Keratinocyte (primary cell): ENCODE measurements around the gene SNAI3. TPM values are rescaled to one million over a fixed set of nuclear protein-coding genes. Genes with fewer than 3 reads are reported as not detected.
A peak's percentile ranks its signal among the peaks of the same experiment; 100 is the strongest.

Experiments
- DNase-seq: peaks from one replicate; pipeline ENCODE4 v3.0.0-alpha.2; 2011; ENCODE audit warnings: low read depth, missing footprints, low spot score
- FAIRE-seq: peaks from 2 replicates; lab custom pipeline; 2011; peaks lifted over from hg19 to GRCh38; lab: Jason Lieb, UNC
- H2AFZ ChIP-seq: 2 replicates; pipeline ENCODE4 v1.6.0; 2012; ENCODE audit warnings: low read length, control low read depth, inconsistent platforms; ENCODE audit not compliant: control insufficient read depth
- H3K27ac ChIP-seq: 2 replicates; pipeline ENCODE4 v1.5.1; 2011; ENCODE audit warnings: low read length; ENCODE audit not compliant: control insufficient read depth, insufficient read depth
- H3K27me3 ChIP-seq: 3 replicates; pipeline ENCODE4 v1.6.0; 2011; ENCODE audit warnings: low read length; ENCODE audit not compliant: control insufficient read depth, insufficient read depth; ENCODE audit errors: extremely low read depth
- H3K36me3 ChIP-seq, 2 experiments: 2 replicates in 1 of 2; 3 replicates in 1 of 2; pipeline ENCODE4 v1.5.1; 2011; ENCODE audit warnings: low read length in 2 of 2, mild to moderate bottlenecking in 1 of 2; ENCODE audit not compliant: control insufficient read depth in 2 of 2, insufficient read depth in 2 of 2; ENCODE audit errors: extremely low read depth in 1 of 2
- H3K4me1 ChIP-seq: 3 replicates; pipeline ENCODE4 v1.5.1; 2011; ENCODE audit warnings: low read length; ENCODE audit not compliant: control insufficient read depth, insufficient read depth; ENCODE audit errors: extremely low read depth
- H3K4me2 ChIP-seq: 3 replicates; pipeline ENCODE4 v1.6.0; 2011; ENCODE audit warnings: low read depth, low read length; ENCODE audit not compliant: control insufficient read depth, insufficient read depth; ENCODE audit errors: extremely low read depth
- H3K4me3 ChIP-seq, 3 experiments: fragments of 200-600 bp in 1 of 3; sonication (generic) in 1 of 3; 2 replicates in 2 of 3; 3 replicates in 1 of 3; pipeline ENCODE4 v1.5.1; 2011 to 2016; ENCODE audit warnings: low read length in 3 of 3, mild to moderate bottlenecking in 3 of 3, control low read depth in 2 of 3, inconsistent platforms in 1 of 3, low read depth in 1 of 3, mixed read lengths in 1 of 3, mixed run types in 1 of 3, moderate library complexity in 1 of 3; ENCODE audit not compliant: control insufficient read depth in 2 of 3, insufficient read depth in 2 of 3; ENCODE audit errors: extremely low read depth in 1 of 3
- H3K79me2 ChIP-seq: 2 replicates; pipeline ENCODE4 v1.6.0; 2012; ENCODE audit warnings: low read length; ENCODE audit not compliant: control insufficient read depth, insufficient read depth
- H3K9ac ChIP-seq: 3 replicates; pipeline ENCODE4 v1.6.0; 2011; ENCODE audit warnings: low read length; ENCODE audit not compliant: control insufficient read depth, insufficient read depth; ENCODE audit errors: extremely low read depth
- H3K9me1 ChIP-seq: 3 replicates; pipeline ENCODE4 v1.6.0; 2011; ENCODE audit warnings: low read length; ENCODE audit not compliant: control insufficient read depth, insufficient read depth; ENCODE audit errors: extremely low read depth
- H3K9me3 ChIP-seq: 2 replicates; pipeline ENCODE4 v1.5.1; 2012; ENCODE audit warnings: low read depth, low read length; ENCODE audit not compliant: control insufficient read depth
- H4K20me1 ChIP-seq: 3 replicates; pipeline ENCODE4 v1.6.0; 2011; ENCODE audit warnings: low read length; ENCODE audit not compliant: control insufficient read depth, insufficient read depth; ENCODE audit errors: extremely low read depth
- EZH2 ChIP-seq: IDR thresholded peaks from one replicate; pipeline ENCODE4 v1.6.1; 2012; ENCODE audit warnings: inconsistent platforms, mild to moderate bottlenecking, low read length, moderate library complexity
- dilution Hi-C: fragments of 300-500 bp; cut with MboI; formaldehyde crosslinking; loops from one replicate; pipeline ENCODE4 v1.7.0; 2020; ENCODE audit warnings: low sequenced_read_pairs; ENCODE audit not compliant: extremely low pct_ligation_motif_present
- polyA plus RNA-seq, 5 experiments: library from polyadenylated mRNA; depleted of rRNA in 3 of 5; stranded (reverse) in 3 of 5; stranded (forward) in 1 of 5; unstranded in 1 of 5; fragments of >200 nt; gene quantifications; 1 replicate in 1 of 5; 2 replicates in 3 of 5; 3 replicates in 1 of 5; pipeline versions ENCODE4 v1.2.1 to v1.2.3, GENCODE V29; 2011 to 2012; ENCODE audit warnings: missing spikeins in 2 of 5, low read depth in 1 of 5, low replicate concordance in 1 of 5
- TF ChIP-seq, protein P1 (sequence below), 3 experiments: IDR thresholded peaks in 1 of 3; conservative IDR thresholded peaks in 1 of 3; optimal IDR thresholded peaks in 1 of 3; 2 replicates in 2 of 3; 3 replicates in 1 of 3; pipeline versions ENCODE3 to v1.5.1; 2011; ENCODE audit warnings: low read length in 3 of 3, mild to moderate bottlenecking in 3 of 3, moderate library complexity in 2 of 3, control low read depth in 1 of 3, inconsistent platforms in 1 of 3; ENCODE audit not compliant: insufficient read depth in 2 of 3; ENCODE audit errors: extremely low read depth in 1 of 3

SNAI3 gene
- polyA plus RNA-seq, 1 donor (not counting 4 experiments of a cell fraction or from before 2014, with no cell fraction given), result not detected

DNA sequence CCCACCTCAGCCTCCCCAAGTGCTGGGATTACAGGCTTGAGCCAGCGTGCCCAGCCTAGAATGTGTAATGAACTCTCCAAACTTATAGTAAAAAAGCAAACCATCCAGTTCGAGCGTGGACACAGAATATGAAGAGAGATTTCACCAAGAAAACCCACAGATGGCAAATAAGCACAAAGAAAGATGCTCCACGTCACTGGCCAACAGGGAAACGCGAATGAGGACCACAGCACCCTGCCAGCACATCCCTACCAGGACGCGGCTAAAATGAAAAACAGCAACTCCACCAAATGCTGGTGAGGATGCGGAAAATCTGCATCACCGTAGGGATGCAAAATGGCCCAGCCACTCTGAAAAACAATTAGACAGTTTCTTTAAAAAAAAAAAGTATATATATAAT lies 24.8 kb downstream of the SNAI3 start:
- Histone ChIP-seq H3K9me1 (no peaks in the 10 kb centered on the region), H3K36me3 (peaks cover 15 to 17% of the 10 kb centered on the region in 2 experiments), H3K4me3 (peak overlapping the region; percentile 51 to 96 (median 84)), H3K4me1 (peaks cover 19% of the 10 kb centered on the region), H3K9me3 (no peaks in the 10 kb centered on the region), H3K9ac (no peak overlapping the region), H3K79me2 (peaks cover 67% of the 10 kb centered on the region), H3K4me2 (peak overlapping the region; percentile 81), H3K27ac (no peak overlapping the region), H3K27me3 (no peaks in the 10 kb centered on the region), H2AFZ (no peak overlapping the region), H4K20me1 (peaks cover 22% of the 10 kb centered on the region)
- TF ChIP-seq, protein P1, sequence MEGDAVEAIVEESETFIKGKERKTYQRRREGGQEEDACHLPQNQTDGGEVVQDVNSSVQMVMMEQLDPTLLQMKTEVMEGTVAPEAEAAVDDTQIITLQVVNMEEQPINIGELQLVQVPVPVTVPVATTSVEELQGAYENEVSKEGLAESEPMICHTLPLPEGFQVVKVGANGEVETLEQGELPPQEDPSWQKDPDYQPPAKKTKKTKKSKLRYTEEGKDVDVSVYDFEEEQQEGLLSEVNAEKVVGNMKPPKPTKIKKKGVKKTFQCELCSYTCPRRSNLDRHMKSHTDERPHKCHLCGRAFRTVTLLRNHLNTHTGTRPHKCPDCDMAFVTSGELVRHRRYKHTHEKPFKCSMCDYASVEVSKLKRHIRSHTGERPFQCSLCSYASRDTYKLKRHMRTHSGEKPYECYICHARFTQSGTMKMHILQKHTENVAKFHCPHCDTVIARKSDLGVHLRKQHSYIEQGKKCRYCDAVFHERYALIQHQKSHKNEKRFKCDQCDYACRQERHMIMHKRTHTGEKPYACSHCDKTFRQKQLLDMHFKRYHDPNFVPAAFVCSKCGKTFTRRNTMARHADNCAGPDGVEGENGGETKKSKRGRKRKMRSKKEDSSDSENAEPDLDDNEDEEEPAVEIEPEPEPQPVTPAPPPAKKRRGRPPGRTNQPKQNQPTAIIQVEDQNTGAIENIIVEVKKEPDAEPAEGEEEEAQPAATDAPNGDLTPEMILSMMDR (optimal IDR thresholded peaks at IDR 0.05 in 1 of 3, IDR thresholded peaks at IDR 0.05 in 1 of 3, conservative IDR thresholded peaks at IDR 0.05 in 1 of 3; ENCODE audit: extremely low read depth in 1 of 3, insufficient read depth in 2 of 3, low read length in 3 of 3), result no peak
- TF ChIP-seq EZH2, result no peak
- FAIRE-seq (no peak), DNase-seq (no peak)
- dilution Hi-C loops, result loop anchor here (25.0 kb wide), 1 partner anchor 101 kb away; no protein-coding TSS in a partner anchor

DNA sequence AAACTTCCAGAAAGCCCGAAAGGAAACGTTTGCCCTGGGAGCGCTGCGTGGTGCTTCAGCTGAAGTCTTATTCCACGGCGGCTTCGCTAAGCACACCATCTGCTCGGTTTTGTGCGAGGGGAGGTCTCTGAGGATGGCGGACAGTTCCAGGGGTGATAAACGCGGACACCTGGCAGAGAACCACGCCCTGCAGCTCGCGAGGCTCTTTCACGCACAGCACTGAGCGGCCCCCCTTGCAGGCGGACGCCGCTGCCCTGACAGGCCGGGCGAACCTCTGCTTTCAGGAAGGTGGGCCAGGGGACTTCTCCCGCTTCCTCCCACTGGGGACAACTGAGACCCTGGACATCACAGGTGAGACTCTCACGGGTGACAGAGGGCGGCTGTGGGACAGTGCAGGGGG lies 27.1 kb downstream of the SNAI3 start:
- H3K4me3 ChIP-seq, result no peak overlapping the region
- no peak overlapping the region for H3K9ac ChIP-seq
- dilution Hi-C loops, result loop anchor here (25.0 kb wide), 1 partner anchor 103 kb away; no protein-coding TSS in a partner anchor
- peaks cover 32 to 38% of the 10 kb centered on the region in 2 experiments for H3K36me3 ChIP-seq
- peaks cover 22% of the 10 kb centered on the region for H4K20me1 ChIP-seq
- H3K79me2 ChIP-seq, result peaks cover 67% of the 10 kb centered on the region
- H2AFZ ChIP-seq, result no peak overlapping the region
- no peak overlapping the region for H3K27ac ChIP-seq
- no peaks in the 10 kb centered on the region for H3K9me1 ChIP-seq
- H3K4me1 ChIP-seq, result peaks cover 8% of the 10 kb centered on the region
- TF ChIP-seq, protein P1 (optimal IDR thresholded peaks at IDR 0.05 in 1 of 3, IDR thresholded peaks at IDR 0.05 in 1 of 3, conservative IDR thresholded peaks at IDR 0.05 in 1 of 3; ENCODE audit: extremely low read depth in 1 of 3, insufficient read depth in 2 of 3, low read length in 3 of 3), result no peak
- TF ChIP-seq EZH2, result no peak
- H3K9me3 ChIP-seq, result no peaks in the 10 kb centered on the region
- DNase-seq, result no peak
- H3K27me3 ChIP-seq, result no peaks in the 10 kb centered on the region
- no peak for FAIRE-seq
- no peak overlapping the region for H3K4me2 ChIP-seq
